ENCODE results near the gene ZNF142.

Gene ZNF142

DNA sequence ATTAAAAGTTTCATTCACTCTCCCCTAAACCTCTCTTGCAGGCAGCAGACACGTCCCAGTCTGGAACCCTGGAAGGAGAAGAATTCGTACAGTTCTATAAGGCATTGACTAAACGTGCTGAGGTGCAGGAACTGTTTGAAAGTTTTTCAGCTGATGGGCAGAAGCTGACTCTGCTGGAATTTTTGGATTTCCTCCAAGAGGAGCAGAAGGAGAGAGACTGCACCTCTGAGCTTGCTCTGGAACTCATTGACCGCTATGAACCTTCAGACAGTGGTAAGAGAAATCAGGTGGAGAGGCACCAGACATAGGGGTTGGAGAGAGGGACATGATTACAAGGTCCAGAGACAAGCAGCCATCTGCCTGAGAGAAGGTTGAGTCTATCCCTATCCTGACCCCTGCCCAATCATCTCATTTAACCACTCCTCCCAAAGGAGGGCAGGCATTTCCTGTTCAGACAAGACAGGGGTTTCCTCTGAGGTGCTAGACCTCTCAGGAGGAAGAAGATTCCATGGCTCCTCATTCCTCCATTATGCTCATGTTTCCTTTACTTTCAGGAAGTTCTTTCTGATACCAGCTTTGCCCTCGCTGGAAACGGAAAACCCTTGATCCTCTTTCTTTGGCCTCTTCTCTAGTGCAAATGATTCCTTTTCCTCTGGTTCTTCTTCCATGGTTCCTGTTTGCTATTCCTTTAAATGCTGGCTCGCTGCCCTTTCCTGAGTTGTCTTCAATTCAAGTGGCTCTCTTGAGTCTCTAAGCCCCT lies 36.6 kb downstream of the ZNF142 start:
- TF ChIP-seq SIN3A (IDR thresholded peaks at IDR 0.05; ENCODE audit: borderline replicate concordance, insufficient read depth, low read length) (no peak), POLR2AphosphoS5 (IDR thresholded peaks at IDR 0.05; ENCODE audit: low read depth, low read length) (no peak), FOXP2 (optimal IDR thresholded peaks at IDR 0.05; ENCODE audit: borderline replicate concordance, extremely low read depth, extremely low read length, insufficient read depth) (no peak), TAF1 (IDR thresholded peaks at IDR 0.05; ENCODE audit: borderline replicate concordance, insufficient read depth, low read length) (no peak)
- TF ChIP-seq, protein P1, sequence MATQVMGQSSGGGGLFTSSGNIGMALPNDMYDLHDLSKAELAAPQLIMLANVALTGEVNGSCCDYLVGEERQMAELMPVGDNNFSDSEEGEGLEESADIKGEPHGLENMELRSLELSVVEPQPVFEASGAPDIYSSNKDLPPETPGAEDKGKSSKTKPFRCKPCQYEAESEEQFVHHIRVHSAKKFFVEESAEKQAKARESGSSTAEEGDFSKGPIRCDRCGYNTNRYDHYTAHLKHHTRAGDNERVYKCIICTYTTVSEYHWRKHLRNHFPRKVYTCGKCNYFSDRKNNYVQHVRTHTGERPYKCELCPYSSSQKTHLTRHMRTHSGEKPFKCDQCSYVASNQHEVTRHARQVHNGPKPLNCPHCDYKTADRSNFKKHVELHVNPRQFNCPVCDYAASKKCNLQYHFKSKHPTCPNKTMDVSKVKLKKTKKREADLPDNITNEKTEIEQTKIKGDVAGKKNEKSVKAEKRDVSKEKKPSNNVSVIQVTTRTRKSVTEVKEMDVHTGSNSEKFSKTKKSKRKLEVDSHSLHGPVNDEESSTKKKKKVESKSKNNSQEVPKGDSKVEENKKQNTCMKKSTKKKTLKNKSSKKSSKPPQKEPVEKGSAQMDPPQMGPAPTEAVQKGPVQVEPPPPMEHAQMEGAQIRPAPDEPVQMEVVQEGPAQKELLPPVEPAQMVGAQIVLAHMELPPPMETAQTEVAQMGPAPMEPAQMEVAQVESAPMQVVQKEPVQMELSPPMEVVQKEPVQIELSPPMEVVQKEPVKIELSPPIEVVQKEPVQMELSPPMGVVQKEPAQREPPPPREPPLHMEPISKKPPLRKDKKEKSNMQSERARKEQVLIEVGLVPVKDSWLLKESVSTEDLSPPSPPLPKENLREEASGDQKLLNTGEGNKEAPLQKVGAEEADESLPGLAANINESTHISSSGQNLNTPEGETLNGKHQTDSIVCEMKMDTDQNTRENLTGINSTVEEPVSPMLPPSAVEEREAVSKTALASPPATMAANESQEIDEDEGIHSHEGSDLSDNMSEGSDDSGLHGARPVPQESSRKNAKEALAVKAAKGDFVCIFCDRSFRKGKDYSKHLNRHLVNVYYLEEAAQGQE (IDR thresholded peaks at IDR 0.05; ENCODE audit: insufficient read depth in 1 of 2, low read depth in 2 of 2, low read length in 2 of 2) = no peak

DNA sequence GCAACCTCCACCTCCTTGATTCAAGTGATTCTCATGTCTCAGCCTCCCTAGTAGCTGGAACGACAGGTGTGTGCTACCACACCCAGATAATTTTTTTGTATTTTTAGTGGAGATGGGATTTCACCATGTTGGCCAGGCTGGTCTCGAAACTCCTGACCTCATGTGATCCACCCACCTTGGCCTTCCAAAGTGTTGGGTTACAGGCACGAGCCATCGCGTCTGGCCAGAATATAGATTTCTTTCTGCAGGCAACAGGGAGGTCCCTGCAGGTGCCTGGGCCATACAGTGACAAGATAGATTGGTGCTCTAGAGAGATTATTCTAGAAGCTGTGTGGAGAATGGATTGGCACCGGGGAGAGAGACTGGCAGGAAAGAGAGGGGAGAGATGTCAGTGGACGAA lies 38.4 kb downstream of the ZNF142 start:
- no peak for TF ChIP-seq FOXP2 (optimal IDR thresholded peaks at IDR 0.05; ENCODE audit: borderline replicate concordance, extremely low read depth, extremely low read length, insufficient read depth)
- TF ChIP-seq, protein P1 (IDR thresholded peaks at IDR 0.05; ENCODE audit: insufficient read depth in 1 of 2, low read depth in 2 of 2, low read length in 2 of 2) = no peak
- no peak for TF ChIP-seq TAF1 (IDR thresholded peaks at IDR 0.05; ENCODE audit: borderline replicate concordance, insufficient read depth, low read length)
- TF ChIP-seq POLR2AphosphoS5 (IDR thresholded peaks at IDR 0.05; ENCODE audit: low read depth, low read length) = no peak
- no peak for TF ChIP-seq SIN3A (IDR thresholded peaks at IDR 0.05; ENCODE audit: borderline replicate concordance, insufficient read depth, low read length)

- TF ChIP-seq POLR2AphosphoS5 (IDR thresholded peaks at IDR 0.05; ENCODE audit: low read depth, low read length) = no peak
- TF ChIP-seq SIN3A (IDR thresholded peaks at IDR 0.05; ENCODE audit: borderline replicate concordance, insufficient read depth, low read length) = no peak
- TF ChIP-seq, protein P1 (IDR thresholded peaks at IDR 0.05; ENCODE audit: insufficient read depth in 1 of 2, low read depth in 2 of 2, low read length in 2 of 2) = no peak
These were observed 41.1 kb downstream of the ZNF142 start for GRCh38 chr2:218618102-218618860.

GRCh38 chr2:218615868-218616315 lies 43.5 kb downstream of the ZNF142 start:
- no peak for TF ChIP-seq TAF1 (IDR thresholded peaks at IDR 0.05; ENCODE audit: borderline replicate concordance, insufficient read depth, low read length)
- TF ChIP-seq, protein P1 (IDR thresholded peaks at IDR 0.05; ENCODE audit: insufficient read depth in 1 of 2, low read depth in 2 of 2, low read length in 2 of 2) = no peak
- no peak for TF ChIP-seq FOXP2 (optimal IDR thresholded peaks at IDR 0.05; ENCODE audit: borderline replicate concordance, extremely low read depth, extremely low read length, insufficient read depth)
- no peak for TF ChIP-seq SIN3A (IDR thresholded peaks at IDR 0.05; ENCODE audit: borderline replicate concordance, insufficient read depth, low read length)
- TF ChIP-seq POLR2AphosphoS5 (IDR thresholded peaks at IDR 0.05; ENCODE audit: low read depth, low read length) = no peak

All from PFSK-1 (cell line).